NT2/D1 (cell line): ENCODE results near the gene TMEM134.

Experiments used
- DNase-seq: peaks from one replicate; pipeline ENCODE4 v3.0.0-alpha.2; 2011; ENCODE audit warnings: low read depth, low spot score
- H3K27me3 ChIP-seq: 2 replicates; pipeline ENCODE4 v1.6.0; 2011; ENCODE audit warnings: mild to moderate bottlenecking; ENCODE audit not compliant: insufficient read length, insufficient read depth
- H3K36me3 ChIP-seq: 2 replicates; pipeline ENCODE4 v1.6.1; 2011; ENCODE audit warnings: mild to moderate bottlenecking, low read length, mixed read lengths; ENCODE audit not compliant: insufficient read depth, insufficient read length
- H3K4me1 ChIP-seq: 2 replicates; pipeline ENCODE4 v1.5.1; 2011; ENCODE audit not compliant: insufficient read depth, insufficient read length
- H3K4me3 ChIP-seq: 2 replicates; pipeline ENCODE4 v1.5.1; 2011; ENCODE audit warnings: low read depth; ENCODE audit not compliant: insufficient read length
- H3K9ac ChIP-seq: 2 replicates; pipeline ENCODE4 v1.6.0; 2011; ENCODE audit warnings: low read depth; ENCODE audit not compliant: insufficient read length
- H3K9me3 ChIP-seq: 2 replicates; pipeline ENCODE4 v1.5.1; 2011; ENCODE audit warnings: mild to moderate bottlenecking, low read length; ENCODE audit not compliant: insufficient read depth
- SUZ12 ChIP-seq: IDR thresholded peaks from 2 replicates; pipeline ENCODE4 v1.6.1; 2011; ENCODE audit not compliant: insufficient read length, insufficient read depth; ENCODE audit errors: extremely low read depth
- YY1 ChIP-seq: IDR thresholded peaks from 2 replicates; pipeline ENCODE4 v1.6.1; 2011; ENCODE audit not compliant: insufficient read length, insufficient read depth
- ZNF274 ChIP-seq: IDR thresholded peaks from 2 replicates; pipeline ENCODE4 v1.6.1; 2011; ENCODE audit warnings: mild to moderate bottlenecking, low read depth, low read length

The TMEM134 gene

GRCh38 chr11:67503119-67504004 lies 34.3 kb upstream of the TMEM134 start:
- Histone ChIP-seq H3K36me3 (peaks cover 58% of the 10 kb centered on the region), H3K4me3 (peak overlapping the region; percentile 98), H3K27me3 (peaks cover 8% of the 10 kb centered on the region), H3K9me3 (no peaks in the 10 kb centered on the region), H3K4me1 (peaks cover 37% of the 10 kb centered on the region), H3K9ac (peak overlapping the region; percentile 87)
- no peak for DNase-seq
- TF ChIP-seq ZNF274, result no peak
- TF ChIP-seq YY1, result no peak
- TF ChIP-seq SUZ12, result no peak

GRCh38 chr11:67502328-67502979 lies 33.4 kb upstream of the TMEM134 start:
- Histone ChIP-seq H3K27me3 (peaks cover 8% of the 10 kb centered on the region), H3K36me3 (peaks cover 67% of the 10 kb centered on the region), H3K4me3 (no peak overlapping the region), H3K9me3 (no peaks in the 10 kb centered on the region), H3K4me1 (peaks cover 39% of the 10 kb centered on the region), H3K9ac (no peak overlapping the region)
- no peak for TF ChIP-seq SUZ12
- TF ChIP-seq ZNF274, result no peak
- no peak for TF ChIP-seq YY1
- DNase-seq, result no peak

- Histone ChIP-seq H3K4me1 (peaks cover 37% of the 10 kb centered on the region), H3K36me3 (peaks cover 68% of the 10 kb centered on the region), H3K4me3 (no peak overlapping the region), H3K27me3 (peaks cover 8% of the 10 kb centered on the region), H3K9ac (no peak overlapping the region), H3K9me3 (no peaks in the 10 kb centered on the region)
- no peak for TF ChIP-seq ZNF274
- TF ChIP-seq YY1, result no peak
- TF ChIP-seq SUZ12, result no peak
- no peak for DNase-seq
Measured at GRCh38 chr11:67501854-67502253, 32.8 kb upstream of the TMEM134 start.

- Histone ChIP-seq H3K36me3 (peaks cover 69% of the 10 kb centered on the region), H3K9ac (peak overlapping the region; percentile 34), H3K9me3 (no peaks in the 10 kb centered on the region), H3K4me3 (no peak overlapping the region), H3K4me1 (peaks cover 32% of the 10 kb centered on the region), H3K27me3 (peaks cover 8% of the 10 kb centered on the region)
- DNase-seq, result no peak
- no peak for TF ChIP-seq YY1
- no peak for TF ChIP-seq ZNF274
- no peak for TF ChIP-seq SUZ12
Measured at GRCh38 chr11:67500831-67501715, 32.0 kb upstream of the TMEM134 start.

- H3K9me3 ChIP-seq, result no peaks in the 10 kb centered on the region
- no peak overlapping the region for H3K4me3 ChIP-seq
- DNase-seq, result no peak
- H3K27me3 ChIP-seq, result peaks cover 8% of the 10 kb centered on the region
- H3K4me1 ChIP-seq, result peaks cover 30% of the 10 kb centered on the region
- TF ChIP-seq SUZ12 (no peak), ZNF274 (no peak), YY1 (no peak)
- H3K9ac ChIP-seq, result no peak overlapping the region
- H3K36me3 ChIP-seq, result peaks cover 75% of the 10 kb centered on the region
Measured at GRCh38 chr11:67500484-67500821, 31.4 kb upstream of the TMEM134 start.

- no peak overlapping the region for H3K9ac ChIP-seq
- no peak for DNase-seq
- no peak for TF ChIP-seq SUZ12
- no peak for TF ChIP-seq YY1
- no peak for TF ChIP-seq ZNF274
- no peaks in the 10 kb centered on the region for H3K9me3 ChIP-seq
- peaks cover 33% of the 10 kb centered on the region for H3K4me1 ChIP-seq
- peaks cover 8% of the 10 kb centered on the region for H3K27me3 ChIP-seq
- H3K4me3 ChIP-seq, result no peak overlapping the region
- peaks cover 80% of the 10 kb centered on the region for H3K36me3 ChIP-seq
Measured at GRCh38 chr11:67499808-67500483, 30.9 kb upstream of the TMEM134 start.
